ENCODE measurements around the gene KRT27. TPM values are rescaled to one million over a fixed set of nuclear protein-coding genes. Genes with fewer than 3 reads are reported as not detected.

KRT27 gene
- total and polyA plus RNA-seq, 11 donors = not detected

DNA sequence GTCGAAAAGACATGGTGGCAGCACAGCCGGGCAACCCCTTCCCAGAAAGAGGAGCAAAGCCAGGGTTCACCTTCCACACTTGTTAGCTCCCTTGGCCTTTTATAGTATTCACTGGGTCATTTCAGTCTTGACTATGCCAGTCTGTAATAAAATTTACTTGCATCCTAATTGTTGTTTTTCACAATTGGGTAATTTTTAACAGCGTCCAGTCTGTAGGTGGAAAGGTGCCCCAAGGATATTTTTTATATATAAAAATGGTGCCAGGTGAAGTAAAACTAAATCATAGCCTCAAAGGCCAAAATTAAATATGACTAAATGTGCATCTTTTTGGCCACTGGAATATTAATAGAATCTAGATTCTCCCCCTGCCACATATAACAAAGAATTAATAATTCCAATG, 10.2 kb downstream of the KRT27 start, which contains the start of gene KRT26:
Gene KRT26 (minus strand): TSS at position 101 of the 400 bp plus-strand sequence. CDS start 88 bp downstream, at position 13.
- ATAC-seq = no peak
- H3K27me3 ChIP-seq = peaks cover 0 to 37% (median 3%) of the 10 kb centered on the region in 9 donors
- WGBS, 4 donors = 85 to 93% (median 90%) methylated on average over 3 of the region's 3 CpGs

GRCh38 chr17:40765657-40766056, 16.7 kb downstream of the KRT27 start:
- Histone ChIP-seq H3K9me3 (peaks cover 0 to 43% (median 18%) of the 10 kb centered on the region in 12 donors), H3K27ac (no peak overlapping the region), H3K27me3 (peaks cover 0 to 8% (median 0%) of the 10 kb centered on the region in 9 donors), H3K36me3 (no peaks in the 10 kb centered on the region), H3K4me3 (no peak overlapping the region), H3K4me1 (no peaks in the 10 kb centered on the region)
- DNase-seq (no peak), ATAC-seq (no peak)
- intact Hi-C loops (cut with DNase I) = no loop called here
- 77 to 85% (median 83%) methylated on average over 2 of the region's 2 CpGs for WGBS, 4 donors
- TF ChIP-seq, protein P1, sequence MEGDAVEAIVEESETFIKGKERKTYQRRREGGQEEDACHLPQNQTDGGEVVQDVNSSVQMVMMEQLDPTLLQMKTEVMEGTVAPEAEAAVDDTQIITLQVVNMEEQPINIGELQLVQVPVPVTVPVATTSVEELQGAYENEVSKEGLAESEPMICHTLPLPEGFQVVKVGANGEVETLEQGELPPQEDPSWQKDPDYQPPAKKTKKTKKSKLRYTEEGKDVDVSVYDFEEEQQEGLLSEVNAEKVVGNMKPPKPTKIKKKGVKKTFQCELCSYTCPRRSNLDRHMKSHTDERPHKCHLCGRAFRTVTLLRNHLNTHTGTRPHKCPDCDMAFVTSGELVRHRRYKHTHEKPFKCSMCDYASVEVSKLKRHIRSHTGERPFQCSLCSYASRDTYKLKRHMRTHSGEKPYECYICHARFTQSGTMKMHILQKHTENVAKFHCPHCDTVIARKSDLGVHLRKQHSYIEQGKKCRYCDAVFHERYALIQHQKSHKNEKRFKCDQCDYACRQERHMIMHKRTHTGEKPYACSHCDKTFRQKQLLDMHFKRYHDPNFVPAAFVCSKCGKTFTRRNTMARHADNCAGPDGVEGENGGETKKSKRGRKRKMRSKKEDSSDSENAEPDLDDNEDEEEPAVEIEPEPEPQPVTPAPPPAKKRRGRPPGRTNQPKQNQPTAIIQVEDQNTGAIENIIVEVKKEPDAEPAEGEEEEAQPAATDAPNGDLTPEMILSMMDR (IDR thresholded peaks at IDR 0.05) = no peak
- TF ChIP-seq POLR2A (IDR thresholded peaks at IDR 0.05) = no peak

More for the DNA sequence above, 10.2 kb downstream of the KRT27 start, which contains the start of gene KRT26:
- Histone ChIP-seq H3K36me3 (no peaks in the 10 kb centered on the region), H3K4me1 (no peaks in the 10 kb centered on the region), H3K4me3 (no peak within 1 kb of the TSS), H3K27ac (no peak within 1 kb of the TSS), H3K9me3 (no peaks in the 10 kb centered on the region)
- DNase-seq = no peak
- TF ChIP-seq POLR2A (IDR thresholded peaks at IDR 0.05) = no peak
- TF ChIP-seq, protein P1 (IDR thresholded peaks at IDR 0.05) = no peak
- intact Hi-C loops (cut with DNase I) = no loop called here

- peaks cover 0 to 61% (median 34%) of the 10 kb centered on the region in 12 donors for H3K9me3 ChIP-seq
- WGBS, 4 donors = 78 to 92% (median 87%) methylated on average over 1 of the region's 1 CpG
- ATAC-seq = no peak
Observed at GRCh38 chr17:40763752-40764151, 18.6 kb downstream of the KRT27 start.

DNA sequence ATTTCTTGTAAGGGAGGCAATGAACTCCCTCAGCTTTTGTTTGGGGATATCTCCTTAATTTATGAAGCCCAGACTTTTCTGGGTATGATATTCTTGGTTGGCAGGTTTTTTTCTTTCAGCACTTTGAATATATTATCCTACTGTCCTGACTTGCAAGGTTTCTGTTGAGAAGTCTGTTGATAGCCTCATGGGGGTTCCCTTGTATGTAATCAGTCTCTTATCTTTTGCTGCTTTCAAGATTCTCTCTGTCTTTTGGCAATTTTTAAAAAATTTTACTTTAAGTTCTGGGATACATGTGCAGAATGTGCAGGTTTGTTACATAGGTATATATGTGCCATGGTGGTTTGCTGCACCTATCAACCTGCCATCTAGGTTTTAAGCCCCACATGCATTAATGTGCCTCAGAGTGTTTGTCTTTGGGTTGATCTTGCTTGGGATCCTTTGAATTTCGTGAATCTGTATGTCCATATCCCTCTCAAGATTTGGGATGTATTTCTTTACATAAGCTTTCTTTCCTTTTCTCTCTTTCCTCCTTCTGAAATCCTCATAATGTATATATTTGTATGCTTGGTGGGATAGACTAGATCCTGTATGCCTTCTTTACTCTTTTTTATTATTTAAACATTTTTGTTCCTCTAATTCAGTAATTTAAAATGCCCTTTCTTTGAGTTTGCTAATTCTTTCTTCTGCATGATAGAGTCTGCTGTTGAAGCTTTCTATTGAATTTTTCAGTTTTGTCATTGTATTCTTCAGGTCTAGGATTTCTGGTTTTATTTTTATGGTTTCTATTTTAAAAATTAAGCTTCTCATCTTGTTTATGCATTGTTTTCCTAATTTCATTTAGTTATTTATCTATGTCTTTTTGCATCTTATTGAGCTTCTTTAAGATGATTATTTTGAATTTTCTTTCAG, 22.0 kb downstream of the KRT27 start:
- Histone ChIP-seq H3K4me1 (no peaks in the 10 kb centered on the region), H3K4me3 (no peak overlapping the region), H3K27me3 (peaks cover 0 to 7% (median 0%) of the 10 kb centered on the region in 9 donors), H3K36me3 (no peaks in the 10 kb centered on the region), H3K27ac (no peak overlapping the region), H3K9me3 (peaks cover 0 to 81% (median 40%) of the 10 kb centered on the region in 12 donors)
- TF ChIP-seq, protein P1 (IDR thresholded peaks at IDR 0.05) = no peak
- TF ChIP-seq POLR2A (IDR thresholded peaks at IDR 0.05) = no peak
- no peak for DNase-seq
- no peak for ATAC-seq
- 15 to 21% (median 16%) methylated on average over 1 of the region's 1 CpG for WGBS, 4 donors
- intact Hi-C loops (cut with DNase I) = no loop called here

More at GRCh38 chr17:40763752-40764151, 18.6 kb downstream of the KRT27 start:
- intact Hi-C loops (cut with DNase I) = no loop called here
- TF ChIP-seq, protein P1 (IDR thresholded peaks at IDR 0.05) = no peak
- TF ChIP-seq POLR2A (IDR thresholded peaks at IDR 0.05) = no peak
- H3K4me3 ChIP-seq = no peak overlapping the region
- DNase-seq = no peak
- no peak overlapping the region for H3K27ac ChIP-seq
- peaks cover 0 to 7% (median 0%) of the 10 kb centered on the region in 9 donors for H3K27me3 ChIP-seq
- H3K4me1 ChIP-seq = no peaks in the 10 kb centered on the region
- H3K36me3 ChIP-seq = no peaks in the 10 kb centered on the region
